Measurements from ENCODE around the gene MALRD1.

The MALRD1 gene

DNA sequence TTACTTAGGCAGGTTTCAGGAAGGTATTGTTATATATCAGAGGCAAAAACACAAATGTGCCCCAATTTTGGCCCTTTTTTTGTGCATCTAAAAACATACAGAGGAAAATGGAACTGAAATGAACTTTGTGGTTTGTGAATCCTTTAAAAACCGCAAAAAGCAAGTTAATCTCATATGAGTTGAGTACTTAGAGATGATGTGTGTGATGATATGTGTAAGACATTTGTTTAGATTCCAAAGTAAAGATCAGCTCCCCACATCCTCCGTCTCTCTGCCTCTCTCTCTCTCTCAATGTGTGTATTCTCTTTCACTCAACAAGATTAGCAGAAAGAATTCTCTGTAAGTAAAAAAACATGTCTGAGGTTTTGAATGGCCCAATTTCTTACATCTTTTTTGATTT is 201.9 kb downstream of the MALRD1 start:
- CTCF ChIA-PET: no interaction called here
- POLR2A ChIA-PET (ENCODE audit: low non-redundant PET): no interaction called here
- no peak for DNase-seq (ENCODE audit: low spot score)
- TF ChIP-seq, protein P1, sequence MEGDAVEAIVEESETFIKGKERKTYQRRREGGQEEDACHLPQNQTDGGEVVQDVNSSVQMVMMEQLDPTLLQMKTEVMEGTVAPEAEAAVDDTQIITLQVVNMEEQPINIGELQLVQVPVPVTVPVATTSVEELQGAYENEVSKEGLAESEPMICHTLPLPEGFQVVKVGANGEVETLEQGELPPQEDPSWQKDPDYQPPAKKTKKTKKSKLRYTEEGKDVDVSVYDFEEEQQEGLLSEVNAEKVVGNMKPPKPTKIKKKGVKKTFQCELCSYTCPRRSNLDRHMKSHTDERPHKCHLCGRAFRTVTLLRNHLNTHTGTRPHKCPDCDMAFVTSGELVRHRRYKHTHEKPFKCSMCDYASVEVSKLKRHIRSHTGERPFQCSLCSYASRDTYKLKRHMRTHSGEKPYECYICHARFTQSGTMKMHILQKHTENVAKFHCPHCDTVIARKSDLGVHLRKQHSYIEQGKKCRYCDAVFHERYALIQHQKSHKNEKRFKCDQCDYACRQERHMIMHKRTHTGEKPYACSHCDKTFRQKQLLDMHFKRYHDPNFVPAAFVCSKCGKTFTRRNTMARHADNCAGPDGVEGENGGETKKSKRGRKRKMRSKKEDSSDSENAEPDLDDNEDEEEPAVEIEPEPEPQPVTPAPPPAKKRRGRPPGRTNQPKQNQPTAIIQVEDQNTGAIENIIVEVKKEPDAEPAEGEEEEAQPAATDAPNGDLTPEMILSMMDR (conservative IDR thresholded peaks at IDR 0.05; ENCODE audit: low read depth): no peak
- H3K27ac ChIP-seq: no peak overlapping the region

DNA sequence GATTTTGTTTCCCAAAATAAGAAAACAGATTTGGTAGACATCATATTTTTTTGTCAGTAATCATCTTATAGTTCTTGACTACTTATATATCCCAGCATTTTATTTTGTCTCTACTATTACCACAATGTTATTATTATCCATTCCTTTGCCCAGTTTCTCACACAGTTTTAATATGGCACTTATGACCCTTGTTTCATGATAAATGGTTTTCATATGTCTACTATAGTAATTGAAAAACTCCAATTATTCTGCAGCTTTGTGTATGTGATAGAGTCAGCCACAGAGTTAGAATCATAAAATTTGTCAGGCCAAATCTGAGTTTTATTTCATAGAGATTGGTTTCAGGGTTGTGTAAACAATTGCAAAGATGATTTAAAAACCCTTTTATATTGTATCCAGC is 203.9 kb downstream of the MALRD1 start:
- no peak for DNase-seq (ENCODE audit: low spot score)
- ChIA-PET POLR2A (ENCODE audit: low non-redundant PET) (no interaction called here), CTCF (no interaction called here)
- H3K27ac ChIP-seq: no peak overlapping the region
- TF ChIP-seq, protein P1 (conservative IDR thresholded peaks at IDR 0.05; ENCODE audit: low read depth): no peak

DNA sequence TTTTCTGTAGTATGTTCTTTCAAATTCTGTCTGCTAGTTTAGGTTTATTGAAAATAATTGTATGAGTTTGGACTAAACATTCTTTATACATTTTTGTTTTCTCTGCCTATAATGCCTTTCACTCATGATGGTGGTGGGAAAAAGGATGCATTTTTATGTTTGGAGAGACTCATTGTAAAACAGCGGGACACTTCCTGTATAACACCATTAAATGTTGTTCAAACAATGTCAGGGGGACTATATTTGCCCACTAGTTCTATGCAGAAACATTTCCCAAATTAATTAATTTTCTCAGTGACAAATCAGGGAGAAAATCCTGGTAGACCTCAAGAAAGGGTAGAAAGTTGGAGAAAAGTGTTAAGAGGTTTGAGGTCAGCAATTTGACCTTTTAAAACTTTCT is 207.7 kb downstream of the MALRD1 start:
- DNase-seq (ENCODE audit: low spot score): no peak
- H3K27ac ChIP-seq: no peak overlapping the region
- TF ChIP-seq, protein P1 (conservative IDR thresholded peaks at IDR 0.05; ENCODE audit: low read depth): no peak
- ChIA-PET POLR2A (ENCODE audit: low non-redundant PET) (no interaction called here), CTCF (no interaction called here)

DNA sequence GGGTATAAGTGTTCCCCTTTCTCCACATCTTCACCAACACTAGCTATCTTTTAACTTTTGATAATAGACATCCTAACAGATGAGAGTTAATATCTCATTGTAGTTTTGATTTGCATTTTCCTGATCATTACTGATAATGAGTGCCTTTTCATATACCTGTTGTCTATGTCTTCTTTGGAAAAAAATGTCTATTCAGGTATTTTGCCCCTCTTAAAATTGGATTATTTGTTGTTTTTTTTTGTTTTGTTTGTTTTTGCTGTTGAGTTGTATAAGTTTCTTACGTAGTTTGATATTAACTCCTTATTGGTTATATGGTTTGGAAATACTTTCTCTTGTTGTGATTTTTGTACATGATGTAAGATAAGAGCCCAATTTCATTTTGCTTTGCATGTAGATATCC is 214.7 kb downstream of the MALRD1 start:
- ChIA-PET CTCF (no interaction called here), POLR2A (ENCODE audit: low non-redundant PET) (no interaction called here)
- no peak for DNase-seq (ENCODE audit: low spot score)
- H3K27ac ChIP-seq: no peak overlapping the region
- TF ChIP-seq, protein P1 (conservative IDR thresholded peaks at IDR 0.05; ENCODE audit: low read depth): no peak

DNA sequence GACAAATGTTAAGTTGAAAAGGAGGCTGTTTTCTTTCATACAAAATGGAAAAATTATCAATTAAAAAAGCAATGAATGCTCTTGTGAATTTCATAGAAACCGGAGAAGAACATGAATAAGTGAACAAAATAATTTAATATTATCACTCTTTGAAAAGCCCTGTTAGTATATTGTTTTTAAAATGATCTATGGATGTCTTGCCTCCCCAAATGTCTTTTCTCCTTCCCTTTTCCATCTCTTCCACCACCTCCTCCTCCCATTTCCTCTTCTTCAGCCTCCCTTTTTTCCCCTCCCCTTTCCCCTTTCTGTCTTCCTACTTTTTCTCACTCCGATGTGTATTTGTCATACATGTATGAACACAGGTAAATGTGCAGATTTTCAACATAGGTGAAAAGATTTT is 234.7 kb downstream of the MALRD1 start:
- POLR2A ChIA-PET (ENCODE audit: low non-redundant PET): no interaction called here
- CTCF ChIA-PET: no interaction called here
- DNase-seq (ENCODE audit: low spot score): no peak
- H3K27ac ChIP-seq: no peak overlapping the region
- TF ChIP-seq, protein P1 (conservative IDR thresholded peaks at IDR 0.05; ENCODE audit: low read depth): no peak

DNA sequence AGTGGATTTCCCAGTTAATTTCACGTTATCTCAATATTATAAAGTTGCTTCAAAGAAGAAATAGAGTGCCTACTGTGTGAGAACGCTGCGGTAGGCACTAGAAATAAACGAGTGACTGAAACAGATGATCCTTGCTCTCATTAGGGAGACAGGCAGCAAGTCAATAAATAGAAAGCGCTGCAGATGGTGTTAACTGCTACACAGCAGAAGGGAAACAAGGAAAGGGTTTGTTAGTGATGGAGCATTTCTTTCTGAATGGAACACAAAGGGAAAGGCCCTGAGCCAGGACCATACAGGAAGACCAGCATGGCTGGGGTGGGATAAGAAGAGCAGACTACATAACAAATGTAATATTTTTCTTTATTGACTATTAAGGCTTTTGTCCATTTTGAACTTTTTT is 235.2 kb downstream of the MALRD1 start:
- ChIA-PET CTCF (no interaction called here), POLR2A (ENCODE audit: low non-redundant PET) (no interaction called here)
- DNase-seq (ENCODE audit: low spot score): no peak
- no peak overlapping the region for H3K27ac ChIP-seq
- TF ChIP-seq, protein P1 (conservative IDR thresholded peaks at IDR 0.05; ENCODE audit: low read depth): no peak

DNA sequence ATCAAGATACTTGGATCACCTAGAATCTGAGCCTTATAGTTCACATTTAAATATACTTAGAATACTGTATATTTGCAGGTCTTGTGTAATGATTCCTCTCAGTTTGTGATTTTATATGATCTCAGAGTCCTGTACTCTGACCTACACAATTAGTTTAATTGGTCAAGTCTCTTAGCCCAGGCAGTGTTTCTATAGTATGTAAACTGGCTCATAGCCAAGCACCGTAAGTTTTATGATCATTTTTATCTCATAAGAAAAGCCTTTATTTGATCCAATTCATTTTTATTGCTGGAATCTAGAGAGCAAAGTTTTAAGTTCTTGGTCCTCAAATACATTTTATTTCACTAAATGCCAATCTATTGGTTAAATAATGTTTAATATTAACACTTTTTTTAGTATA is 242.2 kb downstream of the MALRD1 start:
- TF ChIP-seq, protein P1 (conservative IDR thresholded peaks at IDR 0.05; ENCODE audit: low read depth): no peak

More for the DNA sequence above, 242.2 kb downstream of the MALRD1 start:
- H3K27ac ChIP-seq: no peak overlapping the region
- POLR2A ChIA-PET (ENCODE audit: low non-redundant PET): no interaction called here
- DNase-seq (ENCODE audit: low spot score): no peak
- CTCF ChIA-PET: no interaction called here
